K562 (cell line): ENCODE measurements around the gene STK26. TPM values are rescaled to one million over a fixed set of nuclear protein-coding genes. Genes with fewer than 3 reads are reported as not detected.

Source experiments
- ATAC-seq: fragments of 200-7000 bp; cut with Tn5 transposase; 3 replicates; pipeline ENCODE4 v1.9.1; 2020; ENCODE audit warnings: moderate library complexity
- BruUV-seq: library from RNA; stranded (reverse); fragments of 400-500 nt; replicated peaks from 2 replicates; lab custom pipeline; 2021; lab: Mats Ljungman, UMichigan
- CTCF ChIA-PET: fragments of 300-600 bp; formaldehyde crosslinking; extraction: SDS; loops from one replicate; lab custom pipeline; 2021; ENCODE audit warnings: low intra/inter-chr PET ratio; lab: Yijun Ruan, JAX
- POLR2A ChIA-PET: fragments of 300-600, 350-650 bp; sonication (Branson Sonifier 250); formaldehyde crosslinking; extraction: SDS; loops from one replicate; lab custom pipeline; 2021; ENCODE audit warnings: antibody characterized with exemption, inconsistent platforms; lab: Yijun Ruan, JAX
- DNase-seq, 4 experiments: peaks; one replicate each; pipeline versions ENCODE4 v3.0.0 to v3.0.0-alpha.2; 2011 to 2018; ENCODE audit warnings: low spot score in 3 of 4, mixed read lengths in 3 of 4; ENCODE audit errors: extremely low read depth in 1 of 4
- FAIRE-seq: peaks from 2 replicates; lab custom pipeline; 2011; peaks lifted over from hg19 to GRCh38; lab: Jason Lieb, UNC
- H2AFZ ChIP-seq: 2 replicates; pipeline ENCODE4 v1.6.0; 2011; ENCODE audit warnings: low read depth, low read length, control low read depth, inconsistent platforms
- H3K27ac ChIP-seq: fragments of 200-600 bp; 3 replicates; pipeline ENCODE4 v1.8.0; 2011; ENCODE audit warnings: low read depth, mild to moderate bottlenecking, control low read depth, inconsistent platforms, low read length, moderate library complexity, mixed read lengths; ENCODE audit errors: extremely low read depth
- H3K27me3 ChIP-seq, 2 experiments: fragments of 300-600 bp in 1 of 2; 2 replicates in 1 of 2; 3 replicates in 1 of 2; pipeline versions ENCODE4 v1.6.0 to v1.8.0; 2011; ENCODE audit warnings: inconsistent platforms in 2 of 2, low read length in 2 of 2, mild to moderate bottlenecking in 1 of 2, mixed read lengths in 1 of 2, moderate library complexity in 1 of 2; ENCODE audit not compliant: control insufficient read depth in 2 of 2, insufficient read depth in 2 of 2
- H3K36me3 ChIP-seq: fragments of 300-600 bp; 3 replicates; pipeline ENCODE4 v1.8.0; 2011; ENCODE audit warnings: mild to moderate bottlenecking, low read length, inconsistent platforms; ENCODE audit not compliant: control insufficient read depth, insufficient read depth
- H3K4me1 ChIP-seq, 2 experiments: fragments of 200-600 bp in 1 of 2; replicated peaks in 1 of 2; 2 replicates in 1 of 2; 3 replicates in 1 of 2; pipeline versions ENCODE4 v1.5.1 to v1.8.0; 2011; ENCODE audit warnings: inconsistent platforms in 2 of 2, low read length in 2 of 2, mild to moderate bottlenecking in 1 of 2, mixed read lengths in 1 of 2, moderate library complexity in 1 of 2; ENCODE audit not compliant: control insufficient read depth in 2 of 2, insufficient read depth in 2 of 2
- H3K4me2 ChIP-seq: 2 replicates; pipeline ENCODE4 v1.6.1; 2011; ENCODE audit warnings: low read length, control low read depth, inconsistent platforms, mixed read lengths; ENCODE audit not compliant: insufficient read depth
- H3K4me3 ChIP-seq: fragments of 200-600 bp; sonication (generic), shearing (Covaris generic); 2 replicates; pipeline ENCODE4 v1.5.1; 2016; ENCODE audit warnings: control low read depth, inconsistent platforms
- H3K79me2 ChIP-seq: fragments of 200-600 bp; 3 replicates; pipeline ENCODE4 v1.8.0; 2011; ENCODE audit warnings: low read length, inconsistent platforms; ENCODE audit not compliant: control insufficient read depth, insufficient read depth
- H3K9ac ChIP-seq, 2 experiments: 2 replicates each; pipeline versions ENCODE4 v1.6.0 to v1.6.1; 2011; ENCODE audit warnings: low read depth in 2 of 2, low read length in 2 of 2, control low read depth in 1 of 2, inconsistent platforms in 1 of 2, mild to moderate bottlenecking in 1 of 2, mixed read lengths in 1 of 2; ENCODE audit not compliant: insufficient read depth in 1 of 2
- H3K9me1 ChIP-seq: one replicate; pipeline ENCODE4 v1.6.0; 2011; ENCODE audit warnings: inconsistent platforms, mild to moderate bottlenecking, low read length, moderate library complexity; ENCODE audit not compliant: control insufficient read depth, insufficient read depth
- H3K9me3 ChIP-seq: replicated peaks from 2 replicates; pipeline ENCODE4 v1.5.1; 2011; ENCODE audit warnings: low read depth, low read length, inconsistent platforms; ENCODE audit not compliant: control insufficient read depth, insufficient read depth
- H4K20me1 ChIP-seq: replicated peaks from 2 replicates; pipeline ENCODE4 v1.6.1; 2011; ENCODE audit warnings: low read length, inconsistent platforms, mixed read lengths; ENCODE audit not compliant: control insufficient read depth, insufficient read depth
- E2F4 ChIP-seq: sonication (generic); formaldehyde crosslinking; IDR thresholded peaks from 2 replicates; pipeline ENCODE4 v1.8.0; 2022; ENCODE audit warnings: mild to moderate bottlenecking, low read depth, missing genetic modification reagents
- ESRRA ChIP-seq: fragments of 450-650 bp; IDR thresholded peaks from 2 replicates; pipeline ENCODE4 v1.6.1; 2014; ENCODE audit warnings: low read depth, mild to moderate bottlenecking, moderate library complexity, borderline replicate concordance
- HLTF ChIP-seq: fragments of 450-650 bp; IDR thresholded peaks from 2 replicates; pipeline ENCODE4 v1.6.1; 2016
- HMBOX1 ChIP-seq: sonication (generic); IDR thresholded peaks from 2 replicates; pipeline ENCODE4 v1.6.1; 2016
- KDM5B ChIP-seq: fragments of 200-600 bp; sonication (generic); IDR thresholded peaks from 2 replicates; pipeline ENCODE4 v1.6.1; 2012; ENCODE audit warnings: low read depth, mild to moderate bottlenecking, moderate library complexity, low read length, control low read depth, inconsistent platforms; ENCODE audit not compliant: insufficient replicate concordance
- LCOR ChIP-seq: sonication (generic); formaldehyde crosslinking; IDR thresholded peaks from 2 replicates; pipeline ENCODE4 v1.8.0; 2022; ENCODE audit warnings: mild to moderate bottlenecking, missing genetic modification reagents
- YY1 ChIP-seq, 3 experiments: IDR thresholded peaks; 2 replicates each; pipeline ENCODE4 v1.6.1; 2011; ENCODE audit warnings: low read length in 2 of 3, mild to moderate bottlenecking in 2 of 3, moderate library complexity in 2 of 3, borderline replicate concordance in 1 of 3, control low read depth in 1 of 3, low read depth in 1 of 3; ENCODE audit not compliant: insufficient read depth in 3 of 3, insufficient replicate concordance in 2 of 3, control insufficient read depth in 1 of 3, insufficient read length in 1 of 3; ENCODE audit errors: extremely low read depth in 1 of 3
- ZNF740 ChIP-seq, 3 experiments: fragments of 200-800 bp in 1 of 3; sonication (Bioruptor generic) in 1 of 3; sonication (generic) in 1 of 3; formaldehyde crosslinking in 1 of 3; IDR thresholded peaks; 2 replicates each; pipeline versions ENCODE4 v1.6.1 to v1.8.0; 2016 to 2022; ENCODE audit warnings: mild to moderate bottlenecking in 2 of 3, missing compliant biosample characterization in 2 of 3, missing genetic modification characterization in 2 of 3, missing genetic modification reagents in 1 of 3
- WGBS: fragments of 100-300 bp; shearing (Covaris generic); methylation state at CpG from one replicate; pipeline ENCODE4 v1.1.6; 2016; ENCODE audit warnings: low coverage, mixed read lengths; ENCODE audit not compliant: insufficient coverage; ENCODE audit errors: missing lambda C conversion rate; 5-methylcytosine and 5-hydroxymethylcytosine counted together
- in situ Hi-C: fragments of 300-500 bp; cut with MboI; formaldehyde crosslinking; loops from 4 replicates; pipeline ENCODE4 v1.15.0; 2018; ENCODE audit warnings: inconsistent platforms, mixed read lengths
- intact Hi-C: fragments of 100-400 bp; cut with micrococcal nuclease; formaldehyde crosslinking; loops from 2 replicates; pipeline ENCODE4 v1.14.2; 2022
- polyA plus RNA-seq, 8 experiments: library from polyadenylated mRNA; depleted of rRNA in 4 of 8; stranded (reverse) in 5 of 8; unstranded in 3 of 8; fragments of >200 nt; fragmentation: Nextera tagmentation in 2 of 8; fragmentation: Illumina TruSeq in 1 of 8; extraction: Ambion mirVana in 2 of 8; extraction: Trizol in 1 of 8; gene quantifications; 2 replicates each; pipeline versions ENCODE4 v1.2.1 to v1.2.3, GENCODE V29; 2011 to 2014; ENCODE audit warnings: inconsistent platforms in 1 of 8, missing spikeins in 1 of 8
- total RNA-seq, 7 experiments: library from RNA; depleted of rRNA in 6 of 7; stranded (reverse); fragments of >200 nt in 6 of 7; fragmentation: Illumina TruSeq in 2 of 7; extraction: Trizol in 2 of 7; gene quantifications; 2 replicates each; pipeline versions ENCODE4 v1.2.1 to v1.2.3, GENCODE V29; 2011 to 2021; ENCODE audit warnings: low replicate concordance in 1 of 7

The STK26 gene
- total and polyA plus RNA-seq, 9 of the 15 experiments (the other 6 are each of a cell fraction or from before 2014, with no cell fraction given), result 28.1 to 72.9 (median 50.1) TPM

- intact Hi-C loops, result loop anchor here (2.0 to 5.0 kb wide), 3 partner anchors 21 to 193 kb away; partner anchors contain the start of gene RAP2C
- POLR2A ChIA-PET, result interaction anchor here (0.7 to 1.5 kb wide), 9 partner anchors 8 to 186 kb away, joined by 3 to 7 read pairs (median 3); no protein-coding TSS in a partner anchor
Observed at GRCh38 chrX:132023896-132024386, 839 bp downstream of the STK26 start.

More at GRCh38 chrX:132023896-132024386, 839 bp downstream of the STK26 start:
- Histone ChIP-seq H3K9ac (peak overlapping the region; percentile 87 to 98), H3K27ac (peak overlapping the region; percentile 89), H3K36me3 (peaks cover 17% of the 10 kb centered on the region), H3K9me1 (no peaks in the 10 kb centered on the region), H3K79me2 (peaks cover 76% of the 10 kb centered on the region), H4K20me1 (peaks cover 4% of the 10 kb centered on the region; the same call in 1 of the 2 replicates), H3K4me3 (peak overlapping the region; percentile 95), H2AFZ (peak overlapping the region; percentile 96), H3K4me1 (peaks cover 9 to 24% of the 10 kb centered on the region in 2 experiments; a peak in 3 of 5 replicates), H3K9me3 (no peaks in the 10 kb centered on the region), H3K4me2 (peak overlapping the region; percentile 95), H3K27me3 (no peaks in the 10 kb centered on the region)
- DNase-seq (peak; percentile 9 to 74 (median 28)), FAIRE-seq (peak; percentile 59), ATAC-seq (peak; percentile 68)
- in situ Hi-C loops, result no loop called here
- TF ChIP-seq ESRRA (peak; percentile 49; the same call in 1 of the 2 replicates), LCOR (0 out of 2 replicates have a peak, but pooled peaks have one; percentile 5), YY1 (IDR thresholded peaks at IDR 0.05; ENCODE audit: borderline replicate concordance in 1 of 3, control insufficient read depth in 1 of 3, extremely low read depth in 1 of 3, insufficient read depth in 3 of 3, insufficient read length in 1 of 3, insufficient replicate concordance in 2 of 3, low read depth in 1 of 3, low read length in 2 of 3) (peak in 1 of 3 experiments; percentile 30), KDM5B (peak; percentile 2), ZNF740 (CRISPR knock-in tag; IDR thresholded peaks at IDR 0.05) (peak; percentile 89), ZNF740 (tag; IDR thresholded peaks at IDR 0.05) (peak in 1 of 2 experiments; percentile 79; a peak in 2 of 4 replicates), E2F4 (CRISPR knock-in tag) (no peak), HMBOX1 (0 out of 2 replicates have a peak, but pooled peaks have one; percentile 37), HLTF (no peak)
- CTCF ChIA-PET, result no interaction called here
- BruUV-seq, result TSS peak; percentile 33
- 3% methylated on average over 10 of the region's 16 CpGs for WGBS
